ENCODE results near the gene KCNQ1.
"Not testable (repeated sequence)": the region's sequence is repeated elsewhere in the genome, so short reads cannot be mapped to it uniquely, and the experiment has no call there.

Gene KCNQ1

GRCh38 chr11:2590965-2591754 lies 146.4 kb downstream of the KCNQ1 start:
- DNase-seq (ENCODE audit: low read depth, low spot score) = no peak

- DNase-seq (ENCODE audit: low read depth, low spot score) = no peak
These were observed 147.0 kb downstream of the KCNQ1 start for GRCh38 chr11:2591805-2592204.

GRCh38 chr11:2592559-2593392 lies 148.0 kb downstream of the KCNQ1 start:
- DNase-seq (ENCODE audit: low read depth, low spot score) = no peak

GRCh38 chr11:2593393-2593950 lies 148.7 kb downstream of the KCNQ1 start:
- no peak for DNase-seq (ENCODE audit: low read depth, low spot score)

- no peak for DNase-seq (ENCODE audit: low read depth, low spot score)
These were observed 149.5 kb downstream of the KCNQ1 start for GRCh38 chr11:2594267-2594666.

GRCh38 chr11:2595204-2595603 lies 150.4 kb downstream of the KCNQ1 start:
- no peak for DNase-seq (ENCODE audit: low read depth, low spot score)

GRCh38 chr11:2599561-2600189 lies 154.9 kb downstream of the KCNQ1 start:
- no peak for DNase-seq (ENCODE audit: low read depth, low spot score)

GRCh38 chr11:2609345-2609744 lies 164.5 kb downstream of the KCNQ1 start:
- no peak for DNase-seq (ENCODE audit: low read depth, low spot score)

- DNase-seq (ENCODE audit: low read depth, low spot score) = no peak
These were observed 168.2 kb downstream of the KCNQ1 start for GRCh38 chr11:2612884-2613571.

- no peak for DNase-seq (ENCODE audit: low read depth, low spot score)
These were observed 177.1 kb downstream of the KCNQ1 start for GRCh38 chr11:2621894-2622293.

GRCh38 chr11:2625183-2625582 lies 180.4 kb downstream of the KCNQ1 start:
- no peak for DNase-seq (ENCODE audit: low read depth, low spot score)

- no peak for DNase-seq (ENCODE audit: low read depth, low spot score)
These were observed 185.9 kb downstream of the KCNQ1 start for GRCh38 chr11:2630679-2631078.

- no peak for DNase-seq (ENCODE audit: low read depth, low spot score)
These were observed 186.4 kb downstream of the KCNQ1 start for GRCh38 chr11:2631161-2631560.

GRCh38 chr11:2639763-2640162 lies 195.0 kb downstream of the KCNQ1 start:
- not testable (repeated sequence) for DNase-seq (ENCODE audit: low read depth, low spot score)

GRCh38 chr11:2641623-2642022 lies 196.8 kb downstream of the KCNQ1 start:
- DNase-seq (ENCODE audit: low read depth, low spot score) = no peak

GRCh38 chr11:2643746-2644145 lies 198.9 kb downstream of the KCNQ1 start:
- no peak for DNase-seq (ENCODE audit: low read depth, low spot score)

GRCh38 chr11:2644844-2645778 lies 200.3 kb downstream of the KCNQ1 start:
- no peak for DNase-seq (ENCODE audit: low read depth, low spot score)

- DNase-seq (ENCODE audit: low read depth, low spot score) = no peak
These were observed 200.9 kb downstream of the KCNQ1 start for GRCh38 chr11:2645779-2646118.

GRCh38 chr11:2647167-2647566 lies 202.4 kb downstream of the KCNQ1 start:
- DNase-seq (ENCODE audit: low read depth, low spot score) = no peak

GRCh38 chr11:2647953-2648352 lies 203.1 kb downstream of the KCNQ1 start:
- DNase-seq (ENCODE audit: low read depth, low spot score) = no peak

Data from iPS DF 19.7 (cell line).